ENCODE results near the gene MAP4K1. TPM values are rescaled to one million over a fixed set of nuclear protein-coding genes. Genes with fewer than 3 reads are reported as not detected.
A peak's percentile ranks its signal among the peaks of the same experiment; 100 is the strongest.

Gene MAP4K1
- total RNA-seq, 1 donor from 2014 or later, result 1.7 TPM

DNA sequence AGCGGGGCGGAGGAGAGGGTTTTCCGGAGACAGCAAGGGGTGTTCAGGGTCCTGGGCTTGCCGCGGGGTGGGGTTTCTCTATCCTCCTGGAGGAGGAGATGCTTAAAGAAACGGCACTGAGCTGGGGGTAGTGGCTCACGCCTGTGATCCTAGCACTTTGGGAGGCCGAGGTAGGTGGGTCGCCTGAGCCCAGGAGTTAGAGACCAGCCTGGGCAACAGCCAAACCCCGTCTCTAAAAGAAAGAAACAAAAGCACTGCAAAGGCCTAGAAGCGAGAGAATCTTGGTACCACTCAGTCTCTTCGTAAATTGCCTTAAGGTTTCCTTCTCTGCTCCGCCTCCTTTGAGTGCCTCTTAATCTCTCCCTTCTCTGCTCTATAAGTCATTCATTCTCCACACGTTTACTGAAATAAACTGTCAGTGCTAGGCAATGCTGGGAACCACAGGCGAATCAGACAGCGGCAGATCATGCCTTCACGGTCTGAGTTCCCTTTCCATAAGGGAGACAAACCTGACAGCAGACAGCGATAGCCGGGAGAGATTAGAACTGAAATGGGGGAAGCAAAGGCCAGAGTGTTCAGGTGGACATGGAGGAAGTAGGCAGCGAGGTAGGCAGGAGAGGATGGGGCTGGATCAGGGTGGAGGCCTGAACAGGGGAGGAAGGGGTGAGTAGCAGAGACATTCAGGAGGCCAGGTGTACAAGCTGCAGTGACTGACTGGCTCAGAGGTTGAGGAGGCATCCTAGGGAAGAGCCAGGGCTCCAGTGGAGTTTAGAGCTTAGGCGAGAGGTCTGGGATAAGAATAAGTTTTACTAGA, 1.8 kb upstream of the MAP4K1 start:
- Histone ChIP-seq H3K27ac (ENCODE audit: low read depth, low read length) (peak overlapping the region; percentile 87), H3K9ac (ENCODE audit: low read length) (peak overlapping the region; percentile 98), H3K4me1 (ENCODE audit: insufficient read depth, low read length) (peaks cover 15% of the 10 kb centered on the region), H3K27me3 (ENCODE audit: insufficient read depth, low read length) (no peaks in the 10 kb centered on the region), H3K4me2 (ENCODE audit: low read length) (peak overlapping the region; percentile 99), H3K4me3 (ENCODE audit: insufficient read depth, low read depth, low read length) (peak overlapping the region; percentile 100), H3K79me2 (ENCODE audit: insufficient read depth, low read length) (peaks cover 26% of the 10 kb centered on the region), H4K20me1 (ENCODE audit: insufficient read depth, low read length) (peaks cover 23% of the 10 kb centered on the region), H2AFZ (ENCODE audit: low read depth, low read length) (peak overlapping the region; percentile 91), H3K9me3 (ENCODE audit: insufficient read depth, low read depth, low read length) (no peaks in the 10 kb centered on the region), H3K36me3 (ENCODE audit: insufficient read depth, low read length) (peaks cover 16% of the 10 kb centered on the region)
- Mint-ChIP-seq H3K36me3 (ENCODE audit: low read depth, unreplicated experiment) (peaks cover 3% of the 10 kb centered on the region), H3K4me1 (ENCODE audit: low read depth, unreplicated experiment) (peaks cover 8% of the 10 kb centered on the region), H3K9me3 (ENCODE audit: unreplicated experiment) (no peaks in the 10 kb centered on the region), H3K4me3 (ENCODE audit: unreplicated experiment) (peak overlapping the region; percentile 100), H3K27ac (ENCODE audit: unreplicated experiment) (peak overlapping the region; percentile 99), H3K27me3 (ENCODE audit: low read depth, unreplicated experiment) (no peaks in the 10 kb centered on the region)
- TF ChIP-seq CTCF (IDR thresholded peaks at IDR 0.05; ENCODE audit: insufficient read depth, low read depth, low read length) (no peak), EZH2 (IDR thresholded peaks at IDR 0.05; ENCODE audit: insufficient read depth, low read length) (no peak)
- DNase-seq (ENCODE audit: low read depth) (no peak), FAIRE-seq (no peak)

DNA sequence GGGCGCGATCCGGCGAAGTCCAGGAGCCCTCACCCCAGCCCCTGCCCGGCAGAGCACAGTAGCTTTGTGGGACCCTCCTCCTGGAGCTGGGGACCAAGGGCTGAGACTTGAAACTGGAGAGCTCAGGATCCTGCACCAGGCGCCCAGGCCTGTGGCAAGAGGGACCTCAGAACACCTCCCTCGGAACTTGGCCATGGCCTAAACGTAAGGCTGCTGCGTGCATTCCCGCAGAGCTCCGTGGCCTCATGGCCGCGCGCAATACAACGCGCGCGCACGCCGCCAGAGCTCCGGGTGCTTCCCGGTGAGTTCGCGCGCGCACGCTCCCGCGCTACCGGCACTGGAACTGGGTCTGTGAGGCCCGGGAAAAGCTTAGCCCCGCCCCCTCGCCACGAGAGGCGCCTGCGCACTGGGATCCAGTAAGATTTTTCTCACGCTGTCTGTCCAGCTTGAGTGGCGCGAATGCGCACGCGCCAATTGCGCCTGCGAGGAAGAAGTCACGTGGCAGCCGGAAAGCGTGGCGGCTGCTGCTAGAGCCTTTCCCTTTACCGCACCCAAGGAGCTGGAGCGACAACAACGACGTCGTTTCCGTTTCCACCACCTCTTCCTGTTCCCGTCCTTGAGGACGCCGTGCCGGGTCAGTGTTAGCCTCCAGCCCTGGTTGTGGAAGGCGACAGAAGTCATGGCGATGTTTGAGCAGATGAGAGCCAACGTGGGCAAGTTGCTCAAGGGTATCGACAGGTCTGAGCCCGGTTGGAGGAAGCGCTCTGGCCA, 1.0 kb upstream of the MAP4K1 start, which contains the start of gene EIF3K:
EIF3K (plus strand) TSS at position 599 of the 771 bp plus-strand sequence; CDS start at position 680, 81 bp downstream.
- Mint-ChIP-seq H3K4me3 (ENCODE audit: unreplicated experiment) (peak within 1 kb of the TSS; percentile 100), H3K27me3 (ENCODE audit: low read depth, unreplicated experiment) (no peaks in the 10 kb centered on the region), H3K36me3 (ENCODE audit: low read depth, unreplicated experiment) (peaks cover 3% of the 10 kb centered on the region), H3K27ac (ENCODE audit: unreplicated experiment) (peak within 1 kb of the TSS; percentile 99), H3K4me1 (ENCODE audit: low read depth, unreplicated experiment) (peaks cover 8% of the 10 kb centered on the region), H3K9me3 (ENCODE audit: unreplicated experiment) (no peaks in the 10 kb centered on the region)
- Histone ChIP-seq H3K36me3 (ENCODE audit: insufficient read depth, low read length) (peaks cover 13% of the 10 kb centered on the region), H3K9me3 (ENCODE audit: insufficient read depth, low read depth, low read length) (no peaks in the 10 kb centered on the region), H3K4me1 (ENCODE audit: insufficient read depth, low read length) (peaks cover 15% of the 10 kb centered on the region), H4K20me1 (ENCODE audit: insufficient read depth, low read length) (peaks cover 19% of the 10 kb centered on the region), H3K9ac (ENCODE audit: low read length) (peak within 1 kb of the TSS; percentile 98), H3K27me3 (ENCODE audit: insufficient read depth, low read length) (no peaks in the 10 kb centered on the region), H3K4me2 (ENCODE audit: low read length) (peak within 1 kb of the TSS; percentile 99), H3K27ac (ENCODE audit: low read depth, low read length) (peak within 1 kb of the TSS; percentile 87), H2AFZ (ENCODE audit: low read depth, low read length) (peak within 1 kb of the TSS; percentile 95), H3K79me2 (ENCODE audit: insufficient read depth, low read length) (peaks cover 26% of the 10 kb centered on the region), H3K4me3 (ENCODE audit: insufficient read depth, low read depth, low read length) (peak within 1 kb of the TSS; percentile 100)
- peak; percentile 93 for FAIRE-seq
- DNase-seq (ENCODE audit: low read depth), result peak; percentile 94
- TF ChIP-seq EZH2 (IDR thresholded peaks at IDR 0.05; ENCODE audit: insufficient read depth, low read length), result no peak
- no peak for TF ChIP-seq CTCF (IDR thresholded peaks at IDR 0.05; ENCODE audit: insufficient read depth, low read depth, low read length)

Data from astrocyte (in vitro differentiated cells and primary cell).